ENCODE data around the gene C6orf62.
"Not testable (repeated sequence)": the region's sequence is repeated elsewhere in the genome, so short reads cannot be mapped to it uniquely, and the experiment has no call there.

Gene C6orf62

DNA sequence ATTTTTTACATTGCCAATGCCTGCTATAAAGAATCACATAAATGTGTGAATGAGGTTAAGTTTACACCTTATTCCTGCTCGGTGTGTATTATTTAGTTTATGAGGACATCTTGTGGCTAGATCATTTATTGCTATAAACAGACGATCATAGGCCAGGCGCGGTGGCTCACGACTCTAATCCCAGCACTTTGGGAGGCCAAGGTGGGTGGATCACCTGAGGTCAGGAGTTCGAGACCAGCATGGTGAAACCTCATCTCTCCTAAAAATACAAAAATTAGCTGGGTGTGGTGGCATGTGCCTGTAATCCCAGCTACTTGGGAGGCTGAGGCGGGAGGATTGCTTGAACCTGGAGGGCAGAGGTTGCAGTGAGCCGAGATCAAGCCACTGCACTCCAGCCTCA, 23.3 kb downstream of the C6orf62 start:
- peak; percentile 34 for TF ChIP-seq CTCF (IDR thresholded peaks at IDR 0.05; ENCODE audit: low read length, missing control alignments)
- DNase-seq (ENCODE audit: low read depth): peak; percentile 59

DNA sequence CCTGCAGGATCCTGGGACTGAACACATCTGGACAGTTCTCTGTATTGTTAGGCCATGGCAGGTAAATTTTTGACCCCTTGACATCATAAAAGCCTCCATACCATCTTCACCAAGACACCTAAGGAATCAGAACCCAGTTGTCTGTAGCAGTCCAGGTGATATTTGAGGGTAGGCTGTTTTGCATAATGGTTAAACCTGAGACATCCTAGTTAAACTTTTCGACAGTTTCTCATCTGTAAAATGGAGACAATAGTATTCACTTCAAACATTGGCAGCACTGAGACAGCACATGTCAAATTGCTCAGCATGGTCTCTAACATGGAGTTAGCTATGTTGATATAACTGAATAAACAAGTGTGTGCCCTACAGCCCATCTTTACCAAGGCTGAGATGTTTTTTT, 24.8 kb downstream of the C6orf62 start:
- TF ChIP-seq CTCF (IDR thresholded peaks at IDR 0.05; ENCODE audit: low read length, missing control alignments): no peak
- DNase-seq (ENCODE audit: low read depth): no peak
- H3K4me3 ChIP-seq (replicated peaks; ENCODE audit: low read depth, low read length): no peak overlapping the region

More for the DNA sequence above, 23.3 kb downstream of the C6orf62 start:
- H3K4me3 ChIP-seq (replicated peaks; ENCODE audit: low read depth, low read length): not testable (repeated sequence)

GRCh38 chr6:24692848-24693592, 25.9 kb downstream of the C6orf62 start:
- TF ChIP-seq CTCF (IDR thresholded peaks at IDR 0.05; ENCODE audit: low read length, missing control alignments): no peak
- no peak for DNase-seq (ENCODE audit: low read depth)
- H3K4me3 ChIP-seq (replicated peaks; ENCODE audit: low read depth, low read length): no peak overlapping the region

DNA sequence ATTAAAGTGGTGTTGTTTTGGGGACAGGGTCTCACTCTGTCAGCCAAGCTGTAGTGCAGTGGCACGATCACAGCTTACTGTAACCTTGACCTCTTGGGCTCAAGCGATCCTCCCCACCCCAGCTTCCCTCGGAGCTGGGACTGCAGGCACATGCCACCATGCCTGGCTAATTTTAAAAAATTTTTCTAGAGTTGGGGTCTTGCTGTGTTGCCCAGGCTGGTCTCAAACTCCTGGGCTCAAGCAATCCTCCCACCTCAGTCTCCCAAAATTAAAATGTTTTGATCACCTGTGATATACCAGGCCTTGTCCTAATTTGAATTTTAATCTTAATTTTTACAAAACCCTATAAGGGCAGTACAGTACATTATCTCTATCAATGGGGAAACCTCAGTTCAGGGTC, 26.5 kb downstream of the C6orf62 start:
- no peak for TF ChIP-seq CTCF (IDR thresholded peaks at IDR 0.05; ENCODE audit: low read length, missing control alignments)
- DNase-seq (ENCODE audit: low read depth): no peak
- no peak overlapping the region for H3K4me3 ChIP-seq (replicated peaks; ENCODE audit: low read depth, low read length)

DNA sequence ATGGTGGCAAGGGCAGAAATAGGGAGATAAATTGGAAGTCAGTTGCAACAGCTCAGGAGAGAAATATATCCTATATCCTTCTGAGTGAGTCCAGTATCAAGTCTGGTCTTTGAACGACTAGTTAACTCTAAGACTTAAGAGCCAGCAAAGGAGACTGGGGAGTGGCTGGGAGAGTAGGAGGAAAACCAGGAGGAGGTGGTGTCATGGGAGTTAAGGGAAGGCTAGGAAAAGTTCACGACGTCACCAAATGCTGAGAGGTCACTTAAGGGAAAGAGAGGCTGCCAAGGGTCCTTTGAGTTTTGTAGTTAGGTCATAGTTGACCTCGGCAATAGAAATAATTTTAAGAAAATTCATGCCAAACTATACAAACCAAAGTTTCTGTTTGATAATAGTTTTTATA, 27.0 kb downstream of the C6orf62 start:
- H3K4me3 ChIP-seq (replicated peaks; ENCODE audit: low read depth, low read length): no peak overlapping the region
- DNase-seq (ENCODE audit: low read depth): no peak
- TF ChIP-seq CTCF (IDR thresholded peaks at IDR 0.05; ENCODE audit: low read length, missing control alignments): no peak

DNA sequence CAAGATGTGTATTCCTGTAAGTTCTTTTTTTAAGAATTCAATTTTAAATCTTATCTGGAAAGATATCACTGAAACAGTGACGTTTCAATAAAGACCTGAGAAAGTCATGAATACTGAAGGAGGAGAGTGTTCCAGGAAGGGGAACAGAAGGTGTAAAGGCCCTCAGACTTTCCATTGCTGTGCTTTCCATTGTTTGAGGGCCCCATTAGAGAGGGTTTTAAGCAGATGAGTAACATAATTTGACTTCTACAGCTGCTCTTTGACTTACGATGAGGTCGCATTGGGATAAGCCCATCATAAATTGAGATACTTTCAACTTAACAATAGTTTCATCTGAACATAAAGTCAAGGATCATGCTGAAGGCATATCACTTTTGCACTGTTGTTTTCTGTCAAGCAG, 27.4 kb downstream of the C6orf62 start:
- no peak overlapping the region for H3K4me3 ChIP-seq (replicated peaks; ENCODE audit: low read depth, low read length)
- DNase-seq (ENCODE audit: low read depth): no peak
- TF ChIP-seq CTCF (IDR thresholded peaks at IDR 0.05; ENCODE audit: low read length, missing control alignments): no peak

DNA sequence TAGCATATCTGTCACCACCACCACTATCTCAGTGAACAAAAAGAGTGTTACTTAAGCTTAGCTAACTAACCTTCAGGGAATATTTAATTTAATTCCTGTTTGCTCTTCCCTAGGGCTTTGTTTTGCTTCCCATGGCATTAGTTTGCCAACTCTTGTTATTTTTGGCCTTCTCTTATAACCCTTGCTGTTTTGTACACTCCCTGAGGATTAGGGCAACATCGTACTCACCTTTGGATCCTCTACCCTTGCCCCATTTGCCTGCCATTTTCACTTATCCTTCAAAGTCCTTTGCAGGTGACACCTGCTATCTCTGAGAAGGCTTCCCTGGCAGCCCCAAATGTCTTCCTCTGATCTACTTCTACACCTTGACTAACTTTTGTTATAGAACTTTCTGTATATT, 28.4 kb downstream of the C6orf62 start:
- no peak for TF ChIP-seq CTCF (IDR thresholded peaks at IDR 0.05; ENCODE audit: low read length, missing control alignments)
- DNase-seq (ENCODE audit: low read depth): no peak
- H3K4me3 ChIP-seq (replicated peaks; ENCODE audit: low read depth, low read length): no peak overlapping the region

Measured in fibroblast of pulmonary artery (primary cell).